ENCODE data around the gene MDH2. TPM values are rescaled to one million over a fixed set of nuclear protein-coding genes. Genes with fewer than 3 reads are reported as not detected.

Gene MDH2
- total and polyA plus RNA-seq, 4 donors: 33.6 to 275 (median 163) TPM

DNA sequence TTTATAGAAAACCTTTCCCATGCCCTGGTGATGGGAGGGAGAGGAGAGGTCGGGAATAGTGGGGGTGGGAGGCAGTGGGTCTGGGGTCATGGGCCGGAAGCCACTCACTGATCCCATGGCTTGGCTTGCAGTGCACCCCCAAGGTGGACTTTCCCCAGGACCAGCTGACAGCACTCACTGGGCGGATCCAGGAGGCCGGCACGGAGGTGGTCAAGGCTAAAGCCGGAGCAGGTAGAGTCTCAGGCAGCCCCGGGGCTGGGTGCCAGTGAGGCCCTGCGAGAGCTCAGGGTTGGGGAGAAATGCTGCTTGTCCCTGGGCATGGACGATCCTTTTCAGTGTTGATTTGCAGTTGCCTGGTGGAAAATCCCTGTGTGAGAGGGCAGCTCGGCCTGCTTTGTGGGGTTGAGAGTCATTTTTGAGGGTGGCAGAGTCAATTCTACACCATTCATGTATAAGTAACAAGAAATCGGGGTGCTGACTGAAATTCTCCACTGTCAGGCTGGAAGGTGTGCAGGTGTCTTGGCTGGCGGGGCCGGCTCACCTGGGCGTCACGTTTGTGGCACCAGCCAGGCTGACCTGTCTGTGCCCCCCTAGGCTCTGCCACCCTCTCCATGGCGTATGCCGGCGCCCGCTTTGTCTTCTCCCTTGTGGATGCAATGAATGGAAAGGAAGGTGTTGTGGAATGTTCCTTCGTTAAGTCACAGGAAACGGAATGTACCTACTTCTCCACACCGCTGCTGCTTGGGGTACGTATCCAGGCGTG lies 16.5 kb downstream of the MDH2 start:
- peaks cover 14 to 71% (median 42%) of the 10 kb centered on the region in 4 donors for H3K36me3 ChIP-seq (ENCODE audit: control insufficient read depth in 4 of 4, insufficient read depth in 3 of 4, low read depth in 1 of 4, low read length in 3 of 4)
- no peaks in the 10 kb centered on the region for H3K9me3 ChIP-seq (ENCODE audit: control insufficient read depth in 4 of 4, low read length in 3 of 4)
- no peak overlapping the region for H3K27ac ChIP-seq (ENCODE audit: low read depth in 1 of 2, low read length in 2 of 2)
- no peak overlapping the region for H3K4me3 ChIP-seq (ENCODE audit: low read depth in 1 of 3, low read length in 3 of 3)
- H3K27me3 ChIP-seq (ENCODE audit: control insufficient read depth in 4 of 4, insufficient read depth in 4 of 4, low read length in 3 of 4): no peaks in the 10 kb centered on the region
- TF ChIP-seq TAF1 (conservative IDR thresholded peaks at IDR 0.05) (no peak), RAD21 (IDR thresholded peaks at IDR 0.05) (no peak), GABPA (IDR thresholded peaks at IDR 0.05 in 1 of 2, conservative IDR thresholded peaks at IDR 0.05 in 1 of 2) (no peak), FOXA1 (IDR thresholded peaks at IDR 0.05) (no peak), HNF4G (IDR thresholded peaks at IDR 0.05) (no peak), EGR1 (IDR thresholded peaks at IDR 0.05; ENCODE audit: low read depth in 2 of 2) (no peak), RXRA (IDR thresholded peaks at IDR 0.05) (no peak), JUND (IDR thresholded peaks at IDR 0.05) (no peak), NR2F2 (IDR thresholded peaks at IDR 0.05) (no peak), SP1 (IDR thresholded peaks at IDR 0.05) (no peak), FOXA2 (IDR thresholded peaks at IDR 0.05) (no peak)
- TF ChIP-seq, protein P1, sequence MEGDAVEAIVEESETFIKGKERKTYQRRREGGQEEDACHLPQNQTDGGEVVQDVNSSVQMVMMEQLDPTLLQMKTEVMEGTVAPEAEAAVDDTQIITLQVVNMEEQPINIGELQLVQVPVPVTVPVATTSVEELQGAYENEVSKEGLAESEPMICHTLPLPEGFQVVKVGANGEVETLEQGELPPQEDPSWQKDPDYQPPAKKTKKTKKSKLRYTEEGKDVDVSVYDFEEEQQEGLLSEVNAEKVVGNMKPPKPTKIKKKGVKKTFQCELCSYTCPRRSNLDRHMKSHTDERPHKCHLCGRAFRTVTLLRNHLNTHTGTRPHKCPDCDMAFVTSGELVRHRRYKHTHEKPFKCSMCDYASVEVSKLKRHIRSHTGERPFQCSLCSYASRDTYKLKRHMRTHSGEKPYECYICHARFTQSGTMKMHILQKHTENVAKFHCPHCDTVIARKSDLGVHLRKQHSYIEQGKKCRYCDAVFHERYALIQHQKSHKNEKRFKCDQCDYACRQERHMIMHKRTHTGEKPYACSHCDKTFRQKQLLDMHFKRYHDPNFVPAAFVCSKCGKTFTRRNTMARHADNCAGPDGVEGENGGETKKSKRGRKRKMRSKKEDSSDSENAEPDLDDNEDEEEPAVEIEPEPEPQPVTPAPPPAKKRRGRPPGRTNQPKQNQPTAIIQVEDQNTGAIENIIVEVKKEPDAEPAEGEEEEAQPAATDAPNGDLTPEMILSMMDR (IDR thresholded peaks at IDR 0.05; ENCODE audit: low read depth, low read length, missing input control): no peak
- TF ChIP-seq, protein P2, sequence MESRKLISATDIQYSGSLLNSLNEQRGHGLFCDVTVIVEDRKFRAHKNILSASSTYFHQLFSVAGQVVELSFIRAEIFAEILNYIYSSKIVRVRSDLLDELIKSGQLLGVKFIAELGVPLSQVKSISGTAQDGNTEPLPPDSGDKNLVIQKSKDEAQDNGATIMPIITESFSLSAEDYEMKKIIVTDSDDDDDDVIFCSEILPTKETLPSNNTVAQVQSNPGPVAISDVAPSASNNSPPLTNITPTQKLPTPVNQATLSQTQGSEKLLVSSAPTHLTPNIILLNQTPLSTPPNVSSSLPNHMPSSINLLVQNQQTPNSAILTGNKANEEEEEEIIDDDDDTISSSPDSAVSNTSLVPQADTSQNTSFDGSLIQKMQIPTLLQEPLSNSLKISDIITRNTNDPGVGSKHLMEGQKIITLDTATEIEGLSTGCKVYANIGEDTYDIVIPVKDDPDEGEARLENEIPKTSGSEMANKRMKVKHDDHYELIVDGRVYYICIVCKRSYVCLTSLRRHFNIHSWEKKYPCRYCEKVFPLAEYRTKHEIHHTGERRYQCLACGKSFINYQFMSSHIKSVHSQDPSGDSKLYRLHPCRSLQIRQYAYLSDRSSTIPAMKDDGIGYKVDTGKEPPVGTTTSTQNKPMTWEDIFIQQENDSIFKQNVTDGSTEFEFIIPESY (IDR thresholded peaks at IDR 0.05): no peak
- TF ChIP-seq, protein P3, sequence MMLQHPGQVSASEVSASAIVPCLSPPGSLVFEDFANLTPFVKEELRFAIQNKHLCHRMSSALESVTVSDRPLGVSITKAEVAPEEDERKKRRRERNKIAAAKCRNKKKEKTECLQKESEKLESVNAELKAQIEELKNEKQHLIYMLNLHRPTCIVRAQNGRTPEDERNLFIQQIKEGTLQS (IDR thresholded peaks at IDR 0.05): no peak
- TF ChIP-seq, protein P4, sequence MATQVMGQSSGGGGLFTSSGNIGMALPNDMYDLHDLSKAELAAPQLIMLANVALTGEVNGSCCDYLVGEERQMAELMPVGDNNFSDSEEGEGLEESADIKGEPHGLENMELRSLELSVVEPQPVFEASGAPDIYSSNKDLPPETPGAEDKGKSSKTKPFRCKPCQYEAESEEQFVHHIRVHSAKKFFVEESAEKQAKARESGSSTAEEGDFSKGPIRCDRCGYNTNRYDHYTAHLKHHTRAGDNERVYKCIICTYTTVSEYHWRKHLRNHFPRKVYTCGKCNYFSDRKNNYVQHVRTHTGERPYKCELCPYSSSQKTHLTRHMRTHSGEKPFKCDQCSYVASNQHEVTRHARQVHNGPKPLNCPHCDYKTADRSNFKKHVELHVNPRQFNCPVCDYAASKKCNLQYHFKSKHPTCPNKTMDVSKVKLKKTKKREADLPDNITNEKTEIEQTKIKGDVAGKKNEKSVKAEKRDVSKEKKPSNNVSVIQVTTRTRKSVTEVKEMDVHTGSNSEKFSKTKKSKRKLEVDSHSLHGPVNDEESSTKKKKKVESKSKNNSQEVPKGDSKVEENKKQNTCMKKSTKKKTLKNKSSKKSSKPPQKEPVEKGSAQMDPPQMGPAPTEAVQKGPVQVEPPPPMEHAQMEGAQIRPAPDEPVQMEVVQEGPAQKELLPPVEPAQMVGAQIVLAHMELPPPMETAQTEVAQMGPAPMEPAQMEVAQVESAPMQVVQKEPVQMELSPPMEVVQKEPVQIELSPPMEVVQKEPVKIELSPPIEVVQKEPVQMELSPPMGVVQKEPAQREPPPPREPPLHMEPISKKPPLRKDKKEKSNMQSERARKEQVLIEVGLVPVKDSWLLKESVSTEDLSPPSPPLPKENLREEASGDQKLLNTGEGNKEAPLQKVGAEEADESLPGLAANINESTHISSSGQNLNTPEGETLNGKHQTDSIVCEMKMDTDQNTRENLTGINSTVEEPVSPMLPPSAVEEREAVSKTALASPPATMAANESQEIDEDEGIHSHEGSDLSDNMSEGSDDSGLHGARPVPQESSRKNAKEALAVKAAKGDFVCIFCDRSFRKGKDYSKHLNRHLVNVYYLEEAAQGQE (IDR thresholded peaks at IDR 0.05): no peak
- TF ChIP-seq, protein P5, sequence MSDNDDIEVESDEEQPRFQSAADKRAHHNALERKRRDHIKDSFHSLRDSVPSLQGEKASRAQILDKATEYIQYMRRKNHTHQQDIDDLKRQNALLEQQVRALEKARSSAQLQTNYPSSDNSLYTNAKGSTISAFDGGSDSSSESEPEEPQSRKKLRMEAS (IDR thresholded peaks at IDR 0.05): no peak
- no peak for DNase-seq (ENCODE audit: low spot score)
- no peak overlapping the region for H3K9ac ChIP-seq (ENCODE audit: low read depth in 1 of 2, low read length in 2 of 2)
- WGBS: 95% methylated on average over 24 of the region's 24 CpGs
- H3K4me1 ChIP-seq (ENCODE audit: control insufficient read depth in 4 of 4, insufficient read depth in 4 of 4, low read length in 3 of 4): peaks cover 6 to 26% (median 19%) of the 10 kb centered on the region in 4 donors

All from liver (tissue), 9 donors.